ENCODE measurements around the gene EXOC4. TPM values are rescaled to one million over a fixed set of nuclear protein-coding genes. Genes with fewer than 3 reads are reported as not detected.

EXOC4 gene
- total and polyA plus RNA-seq, 2 of the 8 experiments (the other 6 are each of a cell fraction or from before 2014, with no cell fraction given), result 27.0 to 67.3 TPM

DNA sequence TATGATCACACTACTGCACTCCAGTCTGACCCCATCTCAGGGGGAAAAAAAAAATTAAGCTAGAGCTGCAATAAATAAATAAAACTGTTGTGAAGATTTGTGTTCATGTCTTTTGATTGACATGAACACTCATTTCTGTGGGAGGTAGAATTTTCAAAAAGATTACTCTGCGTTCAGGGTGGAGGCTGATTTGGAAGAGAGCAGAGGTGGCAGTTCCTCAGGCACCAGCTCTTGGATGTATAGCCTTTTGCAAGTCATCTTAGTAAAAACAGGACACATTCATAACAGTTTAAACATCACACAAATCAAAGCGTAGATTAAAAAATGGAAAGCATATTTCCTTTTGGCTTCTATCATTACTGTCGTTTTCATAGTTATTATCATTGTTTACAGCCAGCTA, 630.7 kb downstream of the EXOC4 start:
- no peak overlapping the region for H2BK15ac ChIP-seq (ENCODE audit: low read length)
- no peak overlapping the region for H3K56ac ChIP-seq (replicated peaks; ENCODE audit: insufficient read length, low read depth, low read length)
- CTCF ChIA-PET (ENCODE audit: partially characterized antibody), result interaction anchor here (0.6 to 0.7 kb wide), 5 partner anchors 13 to 988 kb away, joined by 3 to 4 read pairs (median 3); no protein-coding TSS in a partner anchor
- H4K8ac ChIP-seq (ENCODE audit: extremely low read depth, insufficient read depth, low read length), result no peak overlapping the region
- H3K23me2 ChIP-seq (ENCODE audit: low read depth, low read length), result peaks cover 4% of the 10 kb centered on the region; the same call in 1 of the 2 replicates
- no peak overlapping the region for H2AFZ ChIP-seq (ENCODE audit: low read length)
- DNase-seq (ENCODE audit: low read depth in 1 of 2, low spot score in 2 of 2) (no peak), FAIRE-seq (no peak)
- no peak overlapping the region for H3K9ac ChIP-seq (replicated peaks in 1 of 4; ENCODE audit: extremely low read depth in 1 of 4, low read depth in 3 of 4, low read length in 3 of 4)
- no peaks in the 10 kb centered on the region for H3K36me3 ChIP-seq (ENCODE audit: control insufficient read depth in 2 of 4, insufficient read depth in 4 of 4, low read length in 3 of 4)
- no peak overlapping the region for H3K4ac ChIP-seq (replicated peaks; ENCODE audit: insufficient read length, low read depth, low read length)
- no peak overlapping the region for H3K18ac ChIP-seq (ENCODE audit: extremely low read depth, low read length)
- no peak overlapping the region for H2BK20ac ChIP-seq (ENCODE audit: low read length)
- no peak overlapping the region for H3K27ac ChIP-seq (ENCODE audit: low read depth, low read length)
- H2BK5ac ChIP-seq (ENCODE audit: low read depth, low read length), result no peak overlapping the region
- WGBS, 2 experiments (ENCODE audit: extremely low coverage in 1 of 2, insufficient coverage in 1 of 2, insufficient read length in 1 of 2, insufficient replicate concordance in 2 of 2, low coverage in 1 of 2, low lambda C conversion rate in 2 of 2, missing lambda C conversion rate in 1 of 2), result 93% methylated on average over 3 of the region's 3 CpGs; no CpG with 5 or more reads in 1 of the 2 experiments
- no peak overlapping the region for H2BK12ac ChIP-seq (ENCODE audit: low read depth, low read length)
- H3K79me1 ChIP-seq (ENCODE audit: low read depth, low read length), result no peaks in the 10 kb centered on the region
- no peak for TF ChIP-seq RFX5 (IDR thresholded peaks at IDR 0.05; ENCODE audit: borderline replicate concordance, low read depth, low read length)
- no peak for TF ChIP-seq SIN3A (conservative IDR thresholded peaks at IDR 0.05 in 1 of 2, IDR thresholded peaks at IDR 0.05 in 1 of 2; ENCODE audit: low read depth in 1 of 2, low read length in 2 of 2)
- TF ChIP-seq, protein P1, sequence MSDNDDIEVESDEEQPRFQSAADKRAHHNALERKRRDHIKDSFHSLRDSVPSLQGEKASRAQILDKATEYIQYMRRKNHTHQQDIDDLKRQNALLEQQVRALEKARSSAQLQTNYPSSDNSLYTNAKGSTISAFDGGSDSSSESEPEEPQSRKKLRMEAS (IDR thresholded peaks at IDR 0.05), result no peak
- H3K4me3 ChIP-seq (ENCODE audit: extremely low read depth in 1 of 4, insufficient read depth in 2 of 4, low read depth in 3 of 4, low read length in 4 of 4), result no peak overlapping the region
- H3K9me3 ChIP-seq (ENCODE audit: insufficient read depth in 2 of 2, low read depth in 1 of 2, low read length in 1 of 2), result no peaks in the 10 kb centered on the region
- POLR2A ChIA-PET (ENCODE audit: partially characterized antibody), result no interaction called here
- H3K14ac ChIP-seq (ENCODE audit: insufficient read length), result no peak overlapping the region
- H3K4me1 ChIP-seq (replicated peaks in 1 of 4; ENCODE audit: control insufficient read depth in 3 of 4, insufficient read depth in 4 of 4, low read length in 3 of 4), result no peaks in the 10 kb centered on the region; a peak in 1 of 7 replicates
- no peaks in the 10 kb centered on the region for H3K27me3 ChIP-seq (replicated peaks in 1 of 4; ENCODE audit: control insufficient read depth in 3 of 4, extremely low read depth in 1 of 4, insufficient read depth in 3 of 4, low read length in 3 of 4)
- no peaks in the 10 kb centered on the region for H4K20me1 ChIP-seq (replicated peaks in 1 of 2; ENCODE audit: control insufficient read depth in 1 of 2, insufficient read depth in 2 of 2, low read length in 2 of 2)
- H3K79me2 ChIP-seq (ENCODE audit: control insufficient read depth in 1 of 2, insufficient read depth in 2 of 2, low read length in 2 of 2), result no peaks in the 10 kb centered on the region
- no peak overlapping the region for H4K5ac ChIP-seq (ENCODE audit: insufficient read length, low read depth, low read length)
- H2AK5ac ChIP-seq (ENCODE audit: low read depth, low read length), result no peak overlapping the region
- no peak overlapping the region for H2BK120ac ChIP-seq (replicated peaks; ENCODE audit: low read depth, low read length)
- no peak overlapping the region for H4K91ac ChIP-seq (replicated peaks; ENCODE audit: insufficient read length, low read length)
- no peak overlapping the region for H3K4me2 ChIP-seq (ENCODE audit: insufficient read depth in 1 of 2, low read depth in 2 of 2, low read length in 2 of 2)
- no peak overlapping the region for H3K23ac ChIP-seq (ENCODE audit: insufficient read length)
